ENCODE results near the gene USP32. TPM values are rescaled to one million over a fixed set of nuclear protein-coding genes. Genes with fewer than 3 reads are reported as not detected.

The USP32 gene
- total RNA-seq, 1 experiment from 2014 or later: 31.4 TPM

- no peak for DNase-seq (ENCODE audit: low read depth)
Measured at GRCh38 chr17:60155427-60155814, 236.5 kb downstream of the USP32 start.

GRCh38 chr17:60154616-60155426 is 237.1 kb downstream of the USP32 start:
- peak; percentile 83 for DNase-seq (ENCODE audit: low read depth)

- no peak for DNase-seq (ENCODE audit: low read depth)
Measured at GRCh38 chr17:60153606-60154390, 238.1 kb downstream of the USP32 start.

GRCh38 chr17:60151355-60151754 is 240.6 kb downstream of the USP32 start:
- no peak for DNase-seq (ENCODE audit: low read depth)

- no peak for DNase-seq (ENCODE audit: low read depth)
Measured at GRCh38 chr17:60149691-60150582, 242.0 kb downstream of the USP32 start, which contains the start of gene CA4. Gene CA4 (plus strand): TSS chr17:60149973. CDS start chr17:60150035, 62 bp downstream.

- DNase-seq (ENCODE audit: low read depth): no peak
Measured at GRCh38 chr17:60148373-60148772, 243.6 kb downstream of the USP32 start.

- DNase-seq (ENCODE audit: low read depth): no peak
Measured at GRCh38 chr17:60147553-60148223, 244.2 kb downstream of the USP32 start.

GRCh38 chr17:60146206-60146605 is 245.7 kb downstream of the USP32 start:
- no peak for DNase-seq (ENCODE audit: low read depth)

- no peak for DNase-seq (ENCODE audit: low read depth)
Measured at GRCh38 chr17:60145006-60145935, 246.7 kb downstream of the USP32 start.

GRCh38 chr17:60142872-60143499 is 248.9 kb downstream of the USP32 start:
- DNase-seq (ENCODE audit: low read depth): peak; percentile 87

GRCh38 chr17:60141111-60142018 is 250.6 kb downstream of the USP32 start:
- peak; percentile 53 for DNase-seq (ENCODE audit: low read depth)

GRCh38 chr17:60139438-60140285 is 252.3 kb downstream of the USP32 start:
- peak; percentile 34 for DNase-seq (ENCODE audit: low read depth)

- no peak for DNase-seq (ENCODE audit: low read depth)
Measured at GRCh38 chr17:60138769-60139437, 253.0 kb downstream of the USP32 start.

- no peak for DNase-seq (ENCODE audit: low read depth)
Measured at GRCh38 chr17:60137731-60138130, 254.2 kb downstream of the USP32 start.

GRCh38 chr17:60135951-60136666 is 255.8 kb downstream of the USP32 start:
- no peak for DNase-seq (ENCODE audit: low read depth)

All from M059J (cell line).